Measurements from ENCODE around the gene RPP21.

RPP21 gene

GRCh38 chr6:30391240-30391639 lies 46.3 kb downstream of the RPP21 start:
- Histone ChIP-seq H3K4me1 (ENCODE audit: control insufficient read depth in 1 of 2, insufficient read depth in 2 of 2, low read length in 2 of 2) (no peaks in the 10 kb centered on the region), H3K36me3 (ENCODE audit: control insufficient read depth in 1 of 2, insufficient read depth in 2 of 2, low read length in 2 of 2) (no peaks in the 10 kb centered on the region), H3K27me3 (ENCODE audit: low read depth, low read length) (peaks cover 11% of the 10 kb centered on the region), H3K4me3 (ENCODE audit: low read depth in 1 of 2, low read length in 2 of 2) (no peak overlapping the region), H3K27ac (ENCODE audit: low read length) (no peak overlapping the region), H3K9me3 (ENCODE audit: control insufficient read depth in 1 of 2, low read length in 2 of 2) (no peaks in the 10 kb centered on the region)

- Histone ChIP-seq H3K27ac (ENCODE audit: low read length) (no peak overlapping the region), H3K36me3 (ENCODE audit: control insufficient read depth in 1 of 2, insufficient read depth in 2 of 2, low read length in 2 of 2) (no peaks in the 10 kb centered on the region), H3K4me3 (ENCODE audit: low read depth in 1 of 2, low read length in 2 of 2) (no peak overlapping the region), H3K4me1 (ENCODE audit: control insufficient read depth in 1 of 2, insufficient read depth in 2 of 2, low read length in 2 of 2) (no peaks in the 10 kb centered on the region), H3K27me3 (ENCODE audit: low read depth, low read length) (peaks cover 10% of the 10 kb centered on the region), H3K9me3 (ENCODE audit: control insufficient read depth in 1 of 2, low read length in 2 of 2) (no peaks in the 10 kb centered on the region)
Measured at GRCh38 chr6:30394139-30394538, 49.2 kb downstream of the RPP21 start.
